NCI-H345 treated with DMSO at 0.1 percent for 48 hours (cell line): ENCODE data around the gene CEP112.
"Not testable (repeated sequence)": the region's sequence is repeated elsewhere in the genome, so short reads cannot be mapped to it uniquely, and the experiment has no call there.

Experiments used
- DNase-seq: peaks from one replicate; lab custom pipeline; 2025; ENCODE audit not compliant: unreplicated experiment; lab: John Stamatoyannopoulos, UW

The CEP112 gene

DNA sequence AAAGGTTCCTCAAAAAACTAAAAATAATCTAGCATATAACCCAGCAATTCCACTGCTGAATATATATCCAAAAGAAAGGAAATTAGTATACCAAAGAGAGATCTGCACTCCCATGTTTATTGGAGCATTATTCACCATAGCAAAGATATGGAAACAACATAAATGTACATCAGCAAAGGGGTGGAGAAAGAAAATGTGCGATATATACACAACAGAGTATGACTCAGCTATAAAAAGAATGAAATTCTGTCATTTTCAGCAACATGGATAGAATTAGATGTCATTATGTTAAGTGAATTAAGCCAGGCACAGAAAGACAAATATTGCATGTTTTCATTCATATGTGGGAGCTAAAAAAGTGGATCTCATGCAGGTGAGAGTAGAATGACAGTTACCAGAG is 350.8 kb downstream of the CEP112 start:
- no peak for DNase-seq

DNA sequence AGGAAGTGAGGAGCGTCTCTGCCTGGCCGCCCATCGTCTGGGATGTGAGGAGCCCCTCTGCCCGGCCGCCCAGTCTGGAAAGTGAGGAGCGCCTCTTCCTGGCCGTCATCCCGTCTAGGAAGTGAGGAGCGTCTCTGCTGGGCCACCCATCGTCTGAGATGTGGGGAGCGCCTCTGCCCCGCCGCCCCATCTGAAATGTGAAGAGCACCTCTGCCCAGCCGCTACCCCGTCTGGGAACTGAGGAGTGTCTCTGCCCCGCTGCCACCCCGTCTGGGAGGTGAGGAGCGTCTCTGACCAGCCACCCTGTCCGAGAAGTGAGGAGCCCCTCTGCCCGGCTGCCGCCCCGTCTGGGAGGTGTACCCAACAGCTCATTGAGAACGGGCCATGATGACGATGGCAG is 354.7 kb downstream of the CEP112 start:
- DNase-seq = not testable (repeated sequence)

DNA sequence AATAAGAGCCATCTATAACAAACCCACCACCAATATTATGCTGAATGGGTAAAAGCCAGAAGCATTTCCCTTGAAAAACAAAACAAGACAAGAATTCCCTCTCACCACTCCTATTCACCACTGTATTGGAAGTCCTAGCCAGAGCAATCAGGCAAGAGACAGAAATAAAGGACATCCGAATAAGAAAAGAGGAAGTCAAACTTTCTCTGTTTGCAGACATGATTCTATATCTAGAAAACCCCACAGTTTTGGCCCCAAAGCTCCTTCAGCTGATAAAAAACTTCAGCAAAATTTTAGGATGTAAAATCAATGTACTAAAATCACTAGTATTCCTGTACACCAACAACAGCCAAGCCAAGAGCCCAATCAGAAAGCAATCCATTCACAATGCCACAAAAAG is 358.7 kb downstream of the CEP112 start:
- no peak for DNase-seq

DNA sequence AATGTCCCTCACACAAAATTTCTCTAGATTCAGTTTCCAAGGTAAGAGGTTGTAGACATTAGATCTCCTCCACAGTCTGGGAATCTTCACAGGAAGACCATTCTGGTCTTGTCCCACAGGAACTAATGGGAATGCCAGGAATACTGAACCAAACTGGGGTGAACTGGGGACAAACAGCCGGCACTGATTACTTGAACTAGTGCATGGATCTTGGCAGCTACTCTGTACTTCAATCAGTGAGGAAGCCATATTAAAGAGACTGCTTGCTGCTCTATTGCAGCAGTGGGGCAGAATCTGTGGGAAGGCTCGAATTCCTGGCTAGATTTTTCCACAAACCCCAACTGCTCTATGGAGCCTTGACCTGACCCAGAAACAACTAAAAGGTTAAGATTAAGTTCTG is 361.6 kb downstream of the CEP112 start:
- no peak for DNase-seq

DNA sequence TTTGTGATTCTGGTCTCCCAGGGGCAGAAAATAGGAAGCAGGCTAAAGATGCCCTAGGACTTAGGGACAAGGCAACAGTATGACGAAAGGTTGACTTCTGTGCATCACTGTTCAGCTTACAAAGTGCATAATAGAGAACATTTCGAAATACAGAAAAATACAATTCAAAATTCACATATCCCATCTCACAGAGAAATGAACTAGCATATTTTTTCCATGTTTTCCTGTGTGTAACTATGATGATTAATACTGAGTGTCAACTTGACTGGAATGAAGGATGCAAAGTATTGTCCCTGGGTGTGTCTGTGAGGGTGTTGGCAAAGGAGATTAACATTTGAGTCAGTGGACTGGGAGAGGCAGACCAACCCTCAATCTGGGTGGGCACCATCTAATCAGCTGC is 365.4 kb downstream of the CEP112 start:
- not testable (repeated sequence) for DNase-seq

DNA sequence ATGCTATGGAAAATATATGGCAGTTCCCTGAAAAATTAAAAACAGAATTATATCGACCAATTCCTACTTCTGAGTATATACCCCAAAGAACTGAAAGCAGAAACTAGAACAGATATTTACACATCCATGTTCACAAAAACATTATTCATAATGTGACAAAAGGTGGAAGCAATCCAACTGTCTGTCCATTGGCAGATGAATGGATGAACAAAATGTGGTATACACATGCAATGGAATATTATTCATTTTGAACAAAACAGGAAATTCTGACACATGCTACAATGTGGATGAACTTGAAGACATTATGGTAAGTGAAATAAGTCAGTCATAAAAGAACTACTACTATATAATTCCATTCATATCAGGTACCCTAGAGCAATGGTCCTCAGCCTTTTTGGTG is 367.0 kb downstream of the CEP112 start:
- DNase-seq = no peak

DNA sequence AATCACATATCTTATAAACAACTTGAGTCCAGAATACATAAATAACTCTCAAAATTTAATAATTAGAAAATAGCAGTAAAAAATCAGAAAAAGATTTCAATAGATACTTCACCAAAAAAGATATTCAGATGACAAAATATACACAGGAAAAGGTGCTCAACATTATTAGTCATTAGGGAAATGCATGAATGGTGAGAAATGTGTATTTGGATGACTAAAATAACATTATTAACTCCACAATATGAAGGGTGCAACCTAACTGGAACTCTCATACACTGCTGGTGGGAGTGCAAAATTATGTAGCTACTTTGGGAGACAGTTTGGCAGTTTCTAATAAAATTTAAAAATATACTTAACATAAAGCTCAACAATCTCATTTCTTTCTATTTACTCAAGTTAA is 368.2 kb downstream of the CEP112 start:
- DNase-seq = no peak

DNA sequence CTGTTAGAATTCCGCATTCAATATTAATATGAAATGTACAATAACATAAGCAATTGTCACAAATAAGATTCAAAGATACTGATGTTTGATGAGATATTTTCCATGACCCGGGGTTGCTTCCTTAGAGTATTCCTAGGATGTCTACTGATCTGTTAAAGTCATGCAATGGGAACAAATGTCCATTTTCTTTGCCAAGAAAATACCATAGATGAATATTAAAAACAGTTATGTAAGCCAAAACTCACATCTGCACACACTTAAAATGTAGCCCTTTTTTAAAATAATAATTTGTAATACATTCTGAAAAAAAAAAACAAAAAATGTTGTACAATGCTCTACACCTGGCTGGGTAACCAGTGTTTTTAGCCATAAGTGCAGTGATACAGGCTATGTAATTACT is 371.1 kb downstream of the CEP112 start:
- no peak for DNase-seq

DNA sequence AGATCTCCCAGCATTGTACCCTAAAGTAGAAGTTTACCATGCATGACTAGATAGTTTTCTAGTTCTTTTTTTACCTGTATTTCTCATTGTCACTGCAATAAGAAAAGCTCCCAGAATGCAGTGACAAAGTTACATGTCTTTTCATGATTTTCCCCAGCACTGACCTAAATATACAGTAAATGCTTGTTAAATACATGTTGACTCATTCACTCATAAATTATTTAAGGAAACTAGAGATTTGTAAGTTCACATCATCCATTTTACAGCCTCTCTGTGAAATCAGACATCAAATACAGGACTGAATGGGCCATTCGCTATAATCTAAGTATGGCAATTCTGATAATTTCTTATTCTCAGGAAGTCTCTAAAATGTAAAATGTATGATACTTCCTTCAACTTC is 371.6 kb downstream of the CEP112 start:
- DNase-seq = no peak

DNA sequence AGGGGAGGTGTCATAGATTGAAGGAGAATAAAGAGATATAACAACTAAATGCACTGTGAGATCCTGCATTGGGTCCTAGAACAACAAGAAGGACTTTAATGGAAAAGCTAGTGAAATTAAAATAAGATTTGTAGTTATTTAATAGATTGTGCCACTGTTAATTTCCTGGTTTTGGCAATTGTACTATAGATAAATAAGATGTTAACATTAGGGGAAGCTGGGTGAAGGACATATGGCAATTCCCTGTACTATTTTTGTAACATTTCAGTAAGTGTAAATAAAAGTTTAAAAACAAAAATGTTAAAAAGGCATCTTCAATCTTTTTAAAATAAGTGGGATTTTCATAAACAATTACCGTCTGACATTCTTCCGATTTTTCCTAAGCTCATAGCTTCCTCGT is 372.1 kb downstream of the CEP112 start:
- DNase-seq = no peak

DNA sequence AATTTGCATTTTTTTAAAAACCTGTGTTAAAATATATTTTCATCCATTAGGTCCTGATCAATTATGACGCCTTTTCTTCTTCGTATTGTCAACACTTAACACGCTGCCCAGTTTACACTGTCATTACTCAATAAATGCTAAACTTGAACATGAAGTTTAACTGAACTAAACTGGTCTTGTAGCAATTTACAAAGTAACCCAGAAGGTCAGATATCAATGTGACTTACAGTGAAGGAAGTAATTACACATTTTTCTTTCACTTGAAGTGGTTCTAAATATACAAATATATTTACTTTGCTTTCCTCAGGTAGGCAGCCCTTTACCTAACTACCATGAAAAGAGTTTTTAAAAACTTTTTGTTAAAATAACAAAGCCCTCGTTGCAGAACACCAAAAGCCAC is 374.0 kb downstream of the CEP112 start:
- DNase-seq = no peak

DNA sequence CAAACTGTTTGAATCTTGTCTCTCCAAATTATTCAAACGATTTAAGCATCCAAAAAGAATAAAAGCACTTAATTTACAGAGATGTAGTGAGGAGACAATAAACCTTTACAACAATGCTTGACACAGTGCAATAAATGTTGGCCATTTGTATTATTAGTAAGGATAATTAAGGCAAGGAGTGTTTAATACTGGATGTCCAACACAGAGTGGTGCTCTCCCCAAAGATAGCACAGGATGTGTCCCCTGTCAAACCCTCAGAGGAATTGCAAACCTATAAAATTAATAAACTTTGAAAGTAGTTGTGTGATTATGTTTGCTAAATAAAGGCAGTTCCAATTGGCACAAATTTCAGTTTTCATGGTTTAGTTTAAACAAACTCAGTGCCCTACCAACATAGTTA is 377.5 kb downstream of the CEP112 start:
- DNase-seq = no peak

DNA sequence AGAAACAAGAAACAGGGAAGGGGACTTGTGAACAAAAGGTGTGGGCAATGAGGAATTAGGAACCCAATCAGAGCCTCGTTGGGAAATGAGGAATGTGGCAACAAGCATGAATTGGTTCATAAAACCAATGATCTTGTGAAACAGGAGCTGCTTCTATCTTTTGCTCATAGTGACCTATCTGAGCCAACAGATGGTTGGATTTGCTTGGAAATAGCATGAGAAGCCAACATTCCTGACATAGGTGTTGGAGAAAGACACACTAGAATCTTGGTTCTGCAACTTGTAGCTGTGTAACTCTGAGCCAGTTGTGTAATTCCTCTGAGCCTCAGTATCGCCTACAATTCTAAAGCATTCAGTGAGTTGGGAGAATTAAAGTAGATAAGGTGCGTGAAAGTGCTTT is 378.6 kb downstream of the CEP112 start:
- no peak for DNase-seq

DNA sequence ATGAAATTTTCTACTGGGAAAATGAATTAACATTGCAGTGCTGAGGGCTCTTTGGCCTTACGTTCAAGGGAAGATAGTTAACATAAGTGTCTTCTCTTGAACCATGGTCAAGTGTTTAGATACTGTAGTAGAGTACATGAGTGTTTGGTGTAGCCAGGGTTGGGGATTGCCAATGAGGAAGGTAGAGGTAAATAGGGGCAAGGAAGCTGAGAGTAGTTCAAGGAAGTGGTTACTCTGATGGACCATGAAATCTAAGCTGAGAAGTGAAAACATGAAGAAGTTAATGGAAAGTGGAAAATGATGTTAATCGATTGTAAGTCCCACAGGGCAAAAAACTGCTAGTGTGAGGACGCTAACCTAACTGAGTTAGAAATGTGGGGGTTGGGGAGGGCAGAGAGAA is 380.9 kb downstream of the CEP112 start:
- DNase-seq = no peak

DNA sequence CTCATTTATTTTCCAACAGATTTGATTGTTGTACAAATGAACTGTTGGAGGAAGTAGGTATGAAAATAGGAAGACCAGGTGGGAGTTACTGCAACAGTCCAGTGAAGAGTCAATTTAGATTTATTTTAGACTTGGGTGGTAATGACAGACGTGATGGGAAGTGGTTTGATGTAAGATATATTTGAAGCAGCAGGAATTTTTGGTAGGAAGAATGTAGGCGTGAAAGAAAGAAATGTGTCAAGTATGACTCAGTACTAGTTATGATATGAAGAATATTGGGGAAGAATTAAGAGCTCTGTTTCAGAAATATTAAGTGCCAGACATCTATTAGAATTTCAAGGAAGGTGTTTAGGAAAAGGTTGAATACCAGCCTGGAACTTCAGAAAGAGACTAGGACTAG is 382.6 kb downstream of the CEP112 start:
- no peak for DNase-seq

DNA sequence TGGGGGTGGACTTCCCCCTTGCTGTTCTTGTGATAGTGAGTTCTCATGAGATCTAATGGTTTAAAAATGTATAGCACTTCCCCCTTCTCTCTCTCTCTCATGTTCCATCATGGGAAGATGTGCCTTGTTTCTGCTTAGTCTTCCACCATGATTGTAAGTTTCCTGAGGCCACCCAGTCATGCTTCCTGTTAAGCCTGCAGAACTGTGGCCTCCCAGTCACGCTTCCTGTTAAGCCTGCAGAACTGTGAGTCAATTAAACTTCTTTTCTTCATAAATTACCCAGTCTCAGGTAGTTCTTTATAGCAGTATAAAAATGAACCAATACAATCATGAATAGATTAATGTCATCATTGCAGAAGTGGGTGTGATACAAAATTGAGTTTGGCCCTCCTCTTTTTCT is 383.4 kb downstream of the CEP112 start:
- DNase-seq = not testable (repeated sequence)

DNA sequence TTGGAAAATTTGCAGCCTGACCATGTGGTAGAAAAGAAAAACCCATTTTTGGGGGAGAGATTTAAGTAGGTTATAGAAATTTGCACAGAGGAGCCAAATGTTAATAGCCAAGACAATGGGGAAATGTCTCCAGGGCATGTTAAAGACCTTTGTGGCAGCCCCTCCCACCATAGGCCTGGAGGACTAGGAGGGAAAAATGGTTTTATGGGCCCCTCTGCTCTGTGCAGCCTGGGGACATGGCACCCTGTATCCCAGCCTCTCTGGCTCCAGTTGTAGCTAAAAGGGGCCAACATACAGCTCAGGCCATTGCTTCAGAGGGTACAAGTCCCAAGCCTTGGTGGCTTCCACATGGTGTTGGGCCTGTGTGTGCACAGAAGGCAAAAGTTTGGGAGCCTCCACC is 384.6 kb downstream of the CEP112 start:
- no peak for DNase-seq

DNA sequence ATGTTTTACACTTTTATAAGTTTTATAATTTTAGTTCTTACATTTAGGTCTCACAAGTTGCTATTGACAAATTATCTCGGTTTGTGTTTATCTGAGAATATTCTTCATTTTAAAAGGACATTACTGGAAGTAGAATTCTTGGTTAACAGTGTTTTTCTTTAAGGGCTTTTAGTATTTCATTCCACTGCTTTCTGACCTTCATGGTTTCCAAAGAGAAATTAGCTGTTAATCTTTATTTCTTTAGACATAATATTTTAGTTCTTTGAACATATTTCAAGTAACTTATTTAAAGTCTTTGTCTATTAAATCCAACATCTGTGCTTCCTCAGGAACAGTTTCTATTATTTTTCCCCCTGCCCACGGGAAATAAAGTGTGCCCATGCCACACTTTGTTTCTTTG is 390.4 kb downstream of the CEP112 start:
- DNase-seq = no peak

DNA sequence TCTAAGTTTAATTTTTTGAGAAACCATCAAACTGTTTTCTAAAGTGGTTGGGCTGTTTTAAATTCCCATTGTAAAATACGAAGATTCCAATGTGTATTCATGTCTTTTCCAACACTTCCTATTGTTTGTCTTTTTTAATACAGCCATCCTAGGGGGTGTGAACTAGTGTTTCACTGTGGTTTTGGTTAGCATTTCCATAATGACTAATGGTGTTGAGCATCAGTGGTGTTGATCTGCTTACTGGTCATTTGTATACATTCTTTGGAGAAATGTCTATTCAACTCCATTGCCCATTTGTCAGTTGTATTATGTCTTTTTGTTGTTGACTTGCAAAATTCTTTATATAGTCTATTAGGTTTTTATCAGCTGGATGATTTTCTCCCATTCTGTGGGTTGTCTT is 391.3 kb downstream of the CEP112 start:
- DNase-seq = no peak

DNA sequence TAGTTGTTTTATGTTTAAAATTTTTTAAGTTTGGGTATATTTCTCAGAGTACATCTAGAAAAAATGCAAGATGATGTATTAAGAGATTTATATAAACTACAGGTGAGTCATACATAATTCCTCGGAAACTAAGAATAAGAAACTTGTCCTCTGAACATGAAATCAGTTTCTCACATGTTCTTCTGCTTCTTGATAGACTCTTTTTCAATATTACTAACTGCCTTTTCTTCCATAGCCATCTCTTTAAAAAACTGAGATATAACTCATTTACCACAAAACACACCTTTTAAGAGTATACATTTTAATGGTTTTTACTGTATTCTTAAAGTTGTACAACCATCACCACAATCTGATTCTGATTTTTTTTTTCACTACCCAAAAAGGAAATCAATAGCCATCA is 392.1 kb downstream of the CEP112 start:
- DNase-seq = no peak

DNA sequence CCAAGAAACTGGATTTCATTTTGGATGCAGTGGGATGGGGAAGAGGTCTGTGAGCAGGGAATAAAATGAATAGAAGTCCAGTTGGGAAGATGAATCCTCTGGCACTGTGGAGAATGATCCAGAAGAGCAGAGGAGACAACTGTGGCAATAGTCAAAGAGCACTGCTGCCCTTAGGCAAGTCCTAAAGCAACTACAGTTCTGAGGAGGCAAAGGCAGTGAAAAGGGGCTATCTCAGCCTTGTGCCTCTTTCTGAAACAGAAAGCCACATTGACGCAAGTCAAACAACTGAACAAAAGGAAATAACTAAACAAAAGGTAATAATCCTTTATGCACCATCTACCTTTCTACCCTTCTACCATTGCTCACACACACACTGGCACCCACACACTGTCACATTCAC is 392.5 kb downstream of the CEP112 start:
- no peak for DNase-seq

DNA sequence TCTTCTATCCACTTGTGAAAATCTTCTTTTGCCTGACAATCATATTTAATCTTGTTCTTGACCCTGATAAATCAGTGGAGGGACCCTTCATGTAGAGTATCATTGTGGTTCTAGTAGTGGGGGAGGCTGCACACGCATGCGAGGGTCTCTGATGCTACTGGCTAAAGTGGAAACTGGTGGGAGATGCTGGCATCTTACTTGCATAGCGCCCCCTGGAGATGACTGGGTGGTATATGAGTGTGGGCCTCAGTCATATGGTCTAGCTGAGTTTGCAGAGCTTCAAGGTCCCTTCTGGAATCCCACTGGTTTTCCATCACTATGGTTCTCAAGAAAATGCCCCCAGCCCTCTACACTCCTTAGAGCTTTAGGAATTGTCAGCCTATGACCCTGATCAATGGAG is 394.1 kb downstream of the CEP112 start:
- DNase-seq = no peak

DNA sequence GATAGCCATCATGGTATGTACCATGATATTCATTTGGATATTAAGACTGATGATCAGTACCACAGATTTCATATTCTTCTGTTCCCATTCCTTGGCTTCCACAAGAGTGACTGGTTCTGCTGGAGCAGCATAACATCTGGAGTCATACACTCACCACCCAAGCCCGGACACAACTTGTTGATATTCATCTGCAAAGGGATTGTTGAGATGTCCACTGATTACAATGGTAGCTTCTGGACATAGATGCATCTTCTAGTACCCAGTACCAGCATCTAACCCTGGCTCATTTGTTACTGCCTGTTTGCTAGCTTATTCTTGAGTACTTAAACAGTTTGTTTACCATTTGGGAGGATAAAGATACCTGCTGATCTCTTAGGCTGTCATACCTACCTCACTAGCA is 394.8 kb downstream of the CEP112 start:
- no peak for DNase-seq

DNA sequence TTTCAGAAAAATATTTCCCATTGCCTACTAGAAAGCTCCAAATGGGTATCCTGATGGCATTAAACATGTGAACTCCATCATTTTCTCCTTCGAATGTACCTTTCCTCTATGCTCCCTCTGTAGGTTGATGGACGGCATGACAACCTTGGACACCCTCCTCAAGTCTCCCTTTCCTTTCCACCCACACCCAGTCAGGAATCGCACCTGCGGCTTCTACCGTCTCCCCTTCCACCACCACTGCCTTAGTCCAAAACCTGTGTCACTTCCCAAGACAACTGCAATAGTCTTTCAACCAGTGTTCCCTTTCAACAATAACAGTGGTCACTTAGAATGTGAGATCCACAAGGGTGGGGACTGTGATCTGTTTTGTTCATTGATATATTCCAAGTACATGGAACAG is 397.4 kb downstream of the CEP112 start:
- DNase-seq = no peak
